NOMO-1 treated with dmso at 0.1 percent for 144 hours (cell line): ENCODE data around the gene FOS.

Experiments
- DNase-seq: peaks from one replicate; lab custom pipeline; 2025; ENCODE audit not compliant: unreplicated experiment; lab: John Stamatoyannopoulos, UW

FOS gene

GRCh38 chr14:75249958-75250336 is 28.7 kb upstream of the FOS start:
- DNase-seq: no peak

GRCh38 chr14:75250800-75251199 is 27.8 kb upstream of the FOS start:
- DNase-seq: no peak

GRCh38 chr14:75252254-75252837 is 26.3 kb upstream of the FOS start:
- no peak for DNase-seq

GRCh38 chr14:75254381-75254822 is 24.2 kb upstream of the FOS start:
- DNase-seq: no peak

GRCh38 chr14:75254901-75255584 is 23.6 kb upstream of the FOS start:
- no peak for DNase-seq

- DNase-seq: peak; percentile 47
Observed at GRCh38 chr14:75258079-75258802, 20.4 kb upstream of the FOS start.

- peak; percentile 98 for DNase-seq
Observed at GRCh38 chr14:75258803-75259509, 19.7 kb upstream of the FOS start.

- no peak for DNase-seq
Observed at GRCh38 chr14:75259510-75259855, 19.1 kb upstream of the FOS start.

GRCh38 chr14:75260025-75260763 is 18.4 kb upstream of the FOS start:
- DNase-seq: no peak

GRCh38 chr14:75261820-75262219 is 16.8 kb upstream of the FOS start:
- DNase-seq: no peak

GRCh38 chr14:75262641-75263040 is 16.0 kb upstream of the FOS start:
- no peak for DNase-seq

GRCh38 chr14:75264036-75264435 is 14.6 kb upstream of the FOS start:
- no peak for DNase-seq

- DNase-seq: no peak
Observed at GRCh38 chr14:75267141-75267721, 11.4 kb upstream of the FOS start.

GRCh38 chr14:75268633-75269550 is 9.7 kb upstream of the FOS start:
- peak; percentile 79 for DNase-seq

- DNase-seq: no peak
Observed at GRCh38 chr14:75271514-75271913, 7.1 kb upstream of the FOS start.

GRCh38 chr14:75273272-75274049 is 5.2 kb upstream of the FOS start:
- DNase-seq: no peak

GRCh38 chr14:75274050-75274898 is 4.4 kb upstream of the FOS start:
- DNase-seq: no peak
